GM19452 (cell line): Measurements from ENCODE around the gene EPN2.

Source experiments
- ATAC-seq: cut with Tn5 transposase; IDR thresholded peaks from one replicate; pipeline ENCODE4 v1.9.1; 2021; ENCODE audit not compliant: unreplicated experiment

EPN2 gene

GRCh38 chr17:19290066-19290705 is 53.0 kb downstream of the EPN2 start:
- no peak for ATAC-seq

- ATAC-seq: no peak
These were observed 54.6 kb downstream of the EPN2 start for GRCh38 chr17:19291646-19292376.

GRCh38 chr17:19292377-19292711 is 55.2 kb downstream of the EPN2 start:
- ATAC-seq: no peak

GRCh38 chr17:19294443-19294842 is 57.3 kb downstream of the EPN2 start:
- no peak for ATAC-seq

GRCh38 chr17:19295473-19296135 is 58.4 kb downstream of the EPN2 start:
- no peak for ATAC-seq

- no peak for ATAC-seq
These were observed 59.9 kb downstream of the EPN2 start for GRCh38 chr17:19296786-19297778.

GRCh38 chr17:19298569-19299213 is 61.5 kb downstream of the EPN2 start:
- no peak for ATAC-seq

- no peak for ATAC-seq
These were observed 62.1 kb downstream of the EPN2 start for GRCh38 chr17:19299214-19299747.

GRCh38 chr17:19299866-19300265 is 62.7 kb downstream of the EPN2 start:
- no peak for ATAC-seq

- no peak for ATAC-seq
These were observed 64.2 kb downstream of the EPN2 start for GRCh38 chr17:19301274-19301951.

GRCh38 chr17:19301973-19302372 is 64.8 kb downstream of the EPN2 start:
- ATAC-seq: no peak

- ATAC-seq: no peak
These were observed 65.7 kb downstream of the EPN2 start for GRCh38 chr17:19302791-19303331.

- ATAC-seq: no peak
These were observed 66.2 kb downstream of the EPN2 start for GRCh38 chr17:19303367-19303776.

- ATAC-seq: no peak
These were observed 67.0 kb downstream of the EPN2 start for GRCh38 chr17:19304209-19304608.

GRCh38 chr17:19304751-19305150 is 67.6 kb downstream of the EPN2 start:
- no peak for ATAC-seq

GRCh38 chr17:19305256-19305655 is 68.1 kb downstream of the EPN2 start:
- ATAC-seq: no peak

- no peak for ATAC-seq
These were observed 68.6 kb downstream of the EPN2 start for GRCh38 chr17:19305761-19306159.

- ATAC-seq: peak; percentile 86
These were observed 69.3 kb downstream of the EPN2 start for GRCh38 chr17:19306160-19307111.
